Spleen (tissue), 7 donors: ENCODE data around the gene ARID5B.

ENCODE experiments used
- POLR2A ChIP-seq, 3 donors: fragments of 450-650 bp; IDR thresholded peaks; one replicate each; pipeline ENCODE4 v1.5.1; 2017; ENCODE audit warnings: antibody characterized with exemption in 3 of 3, mild to moderate bottlenecking in 1 of 3
- POLR2AphosphoS5 ChIP-seq, 3 donors: sonication (generic); formaldehyde crosslinking; IDR thresholded peaks; one replicate each; pipeline ENCODE4 v1.5.1; 2017; ENCODE audit warnings: antibody characterized with exemption in 3 of 3
- TF ChIP-seq, protein P1 (sequence below), 11 experiments: fragments of 200-600 bp in 7 of 11; fragments of 450-650 bp in 4 of 11; sonication (generic) in 4 of 11; IDR thresholded peaks in 8 of 11; conservative IDR thresholded peaks in 3 of 11; 1 replicate in 7 of 11; 2 replicates in 4 of 11; pipeline versions ENCODE4 v1.4.0 to v1.8.0; 2016 to 2021; ENCODE audit warnings: antibody characterized with exemption in 11 of 11, inconsistent platforms in 4 of 11, mild to moderate bottlenecking in 1 of 11
- donor health status: DM: no; HTN: no; CAD: no; lungs with moderate emphysema.
- donor health status: DM: no; HTN: no; CAD: no.
- donor health status: DM: no; HTN: no; CAD: no.

- TF ChIP-seq, protein P1, sequence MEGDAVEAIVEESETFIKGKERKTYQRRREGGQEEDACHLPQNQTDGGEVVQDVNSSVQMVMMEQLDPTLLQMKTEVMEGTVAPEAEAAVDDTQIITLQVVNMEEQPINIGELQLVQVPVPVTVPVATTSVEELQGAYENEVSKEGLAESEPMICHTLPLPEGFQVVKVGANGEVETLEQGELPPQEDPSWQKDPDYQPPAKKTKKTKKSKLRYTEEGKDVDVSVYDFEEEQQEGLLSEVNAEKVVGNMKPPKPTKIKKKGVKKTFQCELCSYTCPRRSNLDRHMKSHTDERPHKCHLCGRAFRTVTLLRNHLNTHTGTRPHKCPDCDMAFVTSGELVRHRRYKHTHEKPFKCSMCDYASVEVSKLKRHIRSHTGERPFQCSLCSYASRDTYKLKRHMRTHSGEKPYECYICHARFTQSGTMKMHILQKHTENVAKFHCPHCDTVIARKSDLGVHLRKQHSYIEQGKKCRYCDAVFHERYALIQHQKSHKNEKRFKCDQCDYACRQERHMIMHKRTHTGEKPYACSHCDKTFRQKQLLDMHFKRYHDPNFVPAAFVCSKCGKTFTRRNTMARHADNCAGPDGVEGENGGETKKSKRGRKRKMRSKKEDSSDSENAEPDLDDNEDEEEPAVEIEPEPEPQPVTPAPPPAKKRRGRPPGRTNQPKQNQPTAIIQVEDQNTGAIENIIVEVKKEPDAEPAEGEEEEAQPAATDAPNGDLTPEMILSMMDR (IDR thresholded peaks at IDR 0.05 in 8 of 11, conservative IDR thresholded peaks at IDR 0.05 in 3 of 11) = no peak
- TF ChIP-seq POLR2A (IDR thresholded peaks at IDR 0.05) (no peak), POLR2AphosphoS5 (IDR thresholded peaks at IDR 0.05) (no peak)
Measured at GRCh38 chr10:62136931-62137330, 235.4 kb downstream of the ARID5B start.
